ENCODE results near the gene FUOM. TPM values are rescaled to one million over a fixed set of nuclear protein-coding genes. Genes with fewer than 3 reads are reported as not detected.

Gene FUOM
- total RNA-seq, 1 donor from 2014 or later = 75.5 TPM

DNA sequence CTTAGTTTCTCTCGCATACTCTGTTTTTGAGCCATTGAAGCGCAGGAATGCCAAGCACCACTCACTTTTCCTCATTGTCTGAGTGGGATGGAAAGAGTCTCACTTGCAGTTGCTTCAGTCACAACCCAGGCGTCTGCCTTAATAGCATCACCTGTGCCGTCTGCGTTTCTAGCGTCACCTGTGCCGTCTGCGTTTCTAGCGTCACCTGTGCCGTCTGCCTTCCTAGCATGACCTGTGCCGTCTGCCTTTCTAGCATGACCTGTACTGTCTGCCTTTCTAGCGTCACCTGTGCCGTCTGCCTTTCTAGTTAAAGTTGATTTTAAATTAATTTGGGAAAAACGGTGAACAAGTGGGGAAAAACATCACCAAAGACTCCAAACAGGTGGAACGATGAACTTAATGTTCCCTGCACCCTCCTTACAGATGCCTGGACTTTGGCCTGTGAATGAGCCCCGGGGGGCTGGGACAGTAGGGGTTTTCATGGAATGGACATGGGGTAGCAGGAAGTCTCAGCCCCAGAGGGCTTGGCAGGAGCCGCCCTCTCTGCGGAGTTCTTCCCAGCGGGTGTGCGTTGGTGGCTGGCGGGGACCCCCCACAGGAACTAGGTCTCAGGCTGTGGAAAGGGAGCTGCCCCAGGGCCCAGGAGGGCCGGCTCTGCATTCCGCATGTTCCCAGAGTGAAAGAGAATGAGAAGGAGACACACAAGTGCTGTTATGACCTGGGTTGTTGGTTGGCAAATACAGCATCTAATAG, 45.6 kb downstream of the FUOM start:
- TF ChIP-seq, protein P1, sequence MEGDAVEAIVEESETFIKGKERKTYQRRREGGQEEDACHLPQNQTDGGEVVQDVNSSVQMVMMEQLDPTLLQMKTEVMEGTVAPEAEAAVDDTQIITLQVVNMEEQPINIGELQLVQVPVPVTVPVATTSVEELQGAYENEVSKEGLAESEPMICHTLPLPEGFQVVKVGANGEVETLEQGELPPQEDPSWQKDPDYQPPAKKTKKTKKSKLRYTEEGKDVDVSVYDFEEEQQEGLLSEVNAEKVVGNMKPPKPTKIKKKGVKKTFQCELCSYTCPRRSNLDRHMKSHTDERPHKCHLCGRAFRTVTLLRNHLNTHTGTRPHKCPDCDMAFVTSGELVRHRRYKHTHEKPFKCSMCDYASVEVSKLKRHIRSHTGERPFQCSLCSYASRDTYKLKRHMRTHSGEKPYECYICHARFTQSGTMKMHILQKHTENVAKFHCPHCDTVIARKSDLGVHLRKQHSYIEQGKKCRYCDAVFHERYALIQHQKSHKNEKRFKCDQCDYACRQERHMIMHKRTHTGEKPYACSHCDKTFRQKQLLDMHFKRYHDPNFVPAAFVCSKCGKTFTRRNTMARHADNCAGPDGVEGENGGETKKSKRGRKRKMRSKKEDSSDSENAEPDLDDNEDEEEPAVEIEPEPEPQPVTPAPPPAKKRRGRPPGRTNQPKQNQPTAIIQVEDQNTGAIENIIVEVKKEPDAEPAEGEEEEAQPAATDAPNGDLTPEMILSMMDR (conservative IDR thresholded peaks at IDR 0.05; ENCODE audit: low read depth, low read length) = no peak
- no peak for DNase-seq (ENCODE audit: low read depth)
- H3K4me3 ChIP-seq (ENCODE audit: low read depth, low read length) = no peak overlapping the region

DNA sequence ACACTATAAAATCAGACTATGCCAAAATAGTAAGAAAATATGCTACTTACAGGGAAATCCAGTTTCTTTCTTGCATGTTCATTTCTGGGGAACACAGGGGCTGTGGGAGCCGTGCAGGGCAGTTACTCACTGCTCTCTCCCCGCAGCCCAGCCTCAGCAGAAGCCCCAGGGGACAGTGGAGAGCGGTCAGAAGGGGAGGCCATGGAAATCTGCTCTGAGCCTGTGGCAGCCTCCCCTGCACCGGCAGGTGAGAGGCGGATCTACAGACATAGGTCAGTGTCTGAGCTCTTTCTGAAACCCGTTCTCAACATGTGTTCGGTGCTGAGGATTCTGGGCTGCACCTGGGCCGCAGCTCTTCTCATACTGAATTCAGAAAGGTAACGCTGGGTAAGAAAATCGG, 46.2 kb downstream of the FUOM start:
- no peak for DNase-seq (ENCODE audit: low read depth)
- no peak overlapping the region for H3K4me3 ChIP-seq (ENCODE audit: low read depth, low read length)
- TF ChIP-seq, protein P1 (conservative IDR thresholded peaks at IDR 0.05; ENCODE audit: low read depth, low read length) = no peak

DNA sequence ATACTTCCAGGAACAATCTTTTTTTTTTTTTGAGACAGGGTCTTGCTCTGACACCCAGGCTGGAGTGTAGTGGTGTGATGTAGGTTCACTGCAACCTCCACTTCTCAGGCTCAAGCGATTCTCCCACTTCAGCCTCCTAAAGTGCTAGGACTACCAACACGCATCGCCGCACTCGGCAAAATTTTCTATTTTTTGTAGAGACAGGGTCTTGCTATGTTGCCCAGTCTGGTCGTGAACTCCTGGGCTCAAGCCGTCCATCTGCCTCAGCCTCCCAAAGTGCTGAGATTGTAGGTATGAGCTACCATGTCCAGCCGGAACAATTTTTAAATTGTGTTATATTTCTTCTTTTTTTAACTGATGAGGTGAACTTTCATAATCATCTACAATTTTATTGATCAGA, 47.0 kb downstream of the FUOM start:
- TF ChIP-seq, protein P1 (conservative IDR thresholded peaks at IDR 0.05; ENCODE audit: low read depth, low read length) = no peak
- no peak for DNase-seq (ENCODE audit: low read depth)
- no peak overlapping the region for H3K4me3 ChIP-seq (ENCODE audit: low read depth, low read length)

DNA sequence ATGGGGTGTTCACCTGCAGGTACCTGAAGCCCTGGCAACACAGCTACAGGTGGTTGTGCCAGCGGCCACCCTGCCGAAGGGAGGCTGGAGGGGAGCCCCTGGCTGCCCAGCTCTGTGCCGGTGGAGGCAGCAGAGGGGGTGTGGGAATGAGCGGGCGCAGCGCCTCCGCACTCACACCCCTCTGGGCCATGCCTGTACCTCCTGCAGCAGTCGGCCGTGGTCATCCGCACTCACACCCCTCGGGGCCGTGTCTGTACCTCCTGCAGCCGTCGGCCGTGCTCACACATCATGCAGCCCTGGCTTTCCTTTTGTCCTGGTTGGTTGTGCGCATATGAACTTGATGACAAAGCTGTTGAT, 47.4 kb downstream of the FUOM start:
- DNase-seq (ENCODE audit: low read depth) = no peak
- no peak overlapping the region for H3K4me3 ChIP-seq (ENCODE audit: low read depth, low read length)
- TF ChIP-seq, protein P1 (conservative IDR thresholded peaks at IDR 0.05; ENCODE audit: low read depth, low read length) = no peak

DNA sequence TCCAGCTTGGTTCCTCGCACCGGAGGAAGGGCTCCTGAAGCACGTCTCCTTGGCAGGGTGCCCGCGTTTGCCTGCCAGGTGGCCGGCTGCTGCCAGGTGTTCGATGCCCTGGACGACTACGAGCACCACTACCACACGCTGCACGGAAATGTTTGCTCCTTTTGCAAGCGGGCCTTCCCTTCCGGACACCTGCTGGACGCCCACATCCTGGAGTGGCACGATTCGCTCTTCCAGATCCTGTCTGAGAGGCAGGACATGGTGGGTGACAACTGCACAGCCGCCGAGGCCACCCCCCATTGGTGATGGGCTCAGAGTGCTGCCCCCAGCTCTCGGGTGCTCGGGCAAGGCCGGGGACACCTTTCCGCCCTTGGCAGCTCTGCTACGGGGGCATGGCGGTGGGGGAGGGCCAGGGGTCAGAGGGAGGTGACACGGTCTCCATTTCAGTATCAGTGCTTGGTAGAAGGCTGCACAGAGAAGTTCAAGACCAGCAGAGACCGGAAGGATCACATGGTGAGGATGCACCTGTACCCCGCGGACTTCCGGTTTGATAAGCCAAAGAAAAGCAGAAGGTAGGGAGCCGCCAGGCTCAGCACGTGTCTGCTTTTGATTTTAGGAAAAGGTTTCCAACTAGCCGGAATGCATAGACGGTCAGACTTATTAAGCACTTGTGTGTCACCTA, 48.0 kb downstream of the FUOM start:
- peak overlapping the region; percentile 44 for H3K4me3 ChIP-seq (ENCODE audit: low read depth, low read length)
- no peak for DNase-seq (ENCODE audit: low read depth)

DNA sequence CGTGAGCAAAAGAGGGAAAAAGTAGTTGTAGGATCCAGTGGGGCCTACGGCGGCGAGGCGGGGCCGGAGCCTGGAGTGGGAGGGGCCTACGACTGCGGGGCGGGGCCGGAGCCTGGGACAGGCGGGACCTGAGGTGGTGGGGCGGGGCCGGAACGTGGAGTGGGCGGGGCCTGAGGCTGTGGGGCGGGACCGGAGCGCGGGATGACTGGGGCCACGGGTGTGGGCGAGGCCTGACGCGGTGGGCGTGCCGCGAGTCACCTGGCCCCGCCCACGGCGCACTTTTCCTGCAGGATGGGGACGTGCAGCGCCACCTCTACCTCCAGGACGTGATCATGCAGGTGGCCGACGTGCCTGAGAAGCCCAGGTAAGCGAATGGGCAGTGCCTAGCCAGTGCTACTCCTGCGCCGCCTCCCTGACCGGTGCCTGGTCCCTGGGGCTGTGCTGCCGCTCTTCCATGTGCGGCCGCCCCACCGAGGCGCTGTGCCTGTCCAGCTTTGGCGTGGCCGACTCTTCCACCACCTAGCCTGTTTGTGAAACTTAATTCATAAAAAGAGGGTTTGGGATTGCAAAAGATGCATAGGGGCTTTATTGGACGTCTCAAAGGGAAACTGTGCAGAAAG, 48.6 kb downstream of the FUOM start:
- H3K4me3 ChIP-seq (ENCODE audit: low read depth, low read length) = peak overlapping the region; percentile 78
- TF ChIP-seq, protein P1 (conservative IDR thresholded peaks at IDR 0.05; ENCODE audit: low read depth, low read length) = peak; percentile 3
- DNase-seq (ENCODE audit: low read depth) = no peak

More for the DNA sequence above, 48.0 kb downstream of the FUOM start:
- TF ChIP-seq, protein P1 (conservative IDR thresholded peaks at IDR 0.05; ENCODE audit: low read depth, low read length) = no peak

Data from epithelial cell of proximal tubule (primary cell).